Activated T-cell treated with anti-CD3 and anti-CD28 coated beads, Interleukin-2, amount 50 U/mL, for 48 hours (primary cell): Measurements from ENCODE around the gene SV2C.

Experiments used
- DNase-seq, 2 experiments: peaks; one replicate each; pipeline ENCODE4 v3.0.0-alpha.2; 2020

The SV2C gene

GRCh38 chr5:76388791-76389512 lies 305.8 kb downstream of the SV2C start:
- DNase-seq: no peak

GRCh38 chr5:76389513-76390154 lies 306.5 kb downstream of the SV2C start:
- DNase-seq: no peak

- no peak for DNase-seq
These were observed 307.8 kb downstream of the SV2C start for GRCh38 chr5:76391014-76391413.

- no peak for DNase-seq
These were observed 310.0 kb downstream of the SV2C start for GRCh38 chr5:76393035-76393680.

GRCh38 chr5:76397200-76397599 lies 314.0 kb downstream of the SV2C start:
- DNase-seq: no peak

- no peak for DNase-seq
These were observed 316.1 kb downstream of the SV2C start for GRCh38 chr5:76399268-76399667.

- DNase-seq: no peak
These were observed 317.3 kb downstream of the SV2C start for GRCh38 chr5:76400466-76400865.

GRCh38 chr5:76401801-76402250 lies 318.6 kb downstream of the SV2C start:
- DNase-seq: peak; percentile 38 to 41

- DNase-seq: peak; percentile 85 to 87
These were observed 319.2 kb downstream of the SV2C start for GRCh38 chr5:76402251-76402885.

- peak; percentile 88 to 91 for DNase-seq
These were observed 319.9 kb downstream of the SV2C start, which contains the start of gene IQGAP2 for GRCh38 chr5:76402886-76403765. TSS of gene IQGAP2 (plus strand) at chr5:76403285. CDS start at chr5:76403546, 261 bp downstream.
